KMS-11 (cell line): Measurements from ENCODE around the gene MED27.

ENCODE experiments used
- H2AFZ ChIP-seq: fragments of 200-600 bp; sonication (generic); 2 replicates; pipeline ENCODE4 v1.6.1; 2016; ENCODE audit warnings: antibody characterized with exemption, mixed run types, low read depth
- H3K27ac ChIP-seq: fragments of 200-600 bp; sonication (generic); 2 replicates; pipeline ENCODE4 v1.6.1; 2016; ENCODE audit warnings: mild to moderate bottlenecking, mixed run types
- H3K27me3 ChIP-seq: fragments of 200-600 bp; sonication (generic); 2 replicates; pipeline ENCODE4 v1.6.1; 2017; ENCODE audit warnings: mild to moderate bottlenecking, low read depth, mixed run types, moderate library complexity; ENCODE audit not compliant: insufficient read depth
- H3K36me3 ChIP-seq: fragments of 200-600 bp; sonication (generic); 2 replicates; pipeline ENCODE4 v1.6.1; 2017; ENCODE audit warnings: mild to moderate bottlenecking, mixed run types; ENCODE audit not compliant: insufficient read depth
- H3K4me1 ChIP-seq: fragments of 200-600 bp; sonication (generic); 2 replicates; pipeline ENCODE4 v1.6.1; 2016; ENCODE audit warnings: mild to moderate bottlenecking, low read depth, mixed run types; ENCODE audit not compliant: poor library complexity, severe bottlenecking
- H3K4me2 ChIP-seq: fragments of 200-600 bp; sonication (generic); 2 replicates; pipeline ENCODE4 v1.7.0; 2016; ENCODE audit warnings: mild to moderate bottlenecking, mixed run types
- H3K4me3 ChIP-seq: fragments of 200-600 bp; sonication (generic); IDR thresholded peaks from 2 replicates; pipeline ENCODE4 v1.6.1; 2017; ENCODE audit warnings: low read depth, low read length, mixed read lengths; ENCODE audit not compliant: insufficient read depth
- H3K79me2 ChIP-seq: fragments of 200-600 bp; sonication (generic); 2 replicates; pipeline ENCODE4 v1.6.1; 2016; ENCODE audit warnings: low read depth, mixed run types; ENCODE audit not compliant: insufficient read depth
- H3K9ac ChIP-seq: fragments of 200-600 bp; sonication (generic); 2 replicates; pipeline ENCODE4 v1.6.1; 2016; ENCODE audit warnings: mild to moderate bottlenecking, mixed run types
- H4K20me1 ChIP-seq: fragments of 200-600 bp; sonication (generic); 2 replicates; pipeline ENCODE4 v1.6.1; 2016; ENCODE audit warnings: mild to moderate bottlenecking, mixed run types; ENCODE audit not compliant: insufficient read depth
- TF ChIP-seq, protein P1 (sequence below): fragments of 200-600 bp; sonication (generic); conservative IDR thresholded peaks from 2 replicates; pipeline ENCODE4 v1.6.1; 2017; ENCODE audit warnings: low read depth, mild to moderate bottlenecking, antibody characterized with exemption, low read length, moderate library complexity, mixed read lengths

Gene MED27

DNA sequence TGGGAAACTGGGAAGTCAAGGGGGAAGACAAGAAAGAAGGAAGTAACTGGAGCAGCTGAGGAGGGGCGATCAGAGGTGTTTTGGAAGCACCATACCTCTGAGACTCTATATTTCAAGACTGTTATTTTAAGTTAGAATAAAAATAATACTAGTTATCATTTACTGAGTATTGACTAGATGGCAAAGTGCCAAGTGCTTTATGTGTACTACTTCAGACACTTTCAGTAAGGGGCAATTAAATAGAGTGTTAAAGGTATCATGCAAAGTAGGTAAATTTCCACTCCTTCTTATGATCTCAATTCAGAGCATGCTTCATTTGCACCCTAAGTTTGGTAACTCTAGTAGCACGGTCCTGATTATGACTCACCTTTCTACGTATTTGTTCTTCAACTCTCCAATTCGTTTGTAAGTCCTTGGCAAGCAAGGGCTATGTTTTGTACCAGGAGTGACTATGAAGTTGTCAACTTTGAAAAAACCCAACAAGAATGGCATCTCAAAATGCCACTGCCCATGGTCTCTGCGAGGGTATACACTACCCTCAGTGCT is 187.4 kb downstream of the MED27 start:
- TF ChIP-seq, protein P1, sequence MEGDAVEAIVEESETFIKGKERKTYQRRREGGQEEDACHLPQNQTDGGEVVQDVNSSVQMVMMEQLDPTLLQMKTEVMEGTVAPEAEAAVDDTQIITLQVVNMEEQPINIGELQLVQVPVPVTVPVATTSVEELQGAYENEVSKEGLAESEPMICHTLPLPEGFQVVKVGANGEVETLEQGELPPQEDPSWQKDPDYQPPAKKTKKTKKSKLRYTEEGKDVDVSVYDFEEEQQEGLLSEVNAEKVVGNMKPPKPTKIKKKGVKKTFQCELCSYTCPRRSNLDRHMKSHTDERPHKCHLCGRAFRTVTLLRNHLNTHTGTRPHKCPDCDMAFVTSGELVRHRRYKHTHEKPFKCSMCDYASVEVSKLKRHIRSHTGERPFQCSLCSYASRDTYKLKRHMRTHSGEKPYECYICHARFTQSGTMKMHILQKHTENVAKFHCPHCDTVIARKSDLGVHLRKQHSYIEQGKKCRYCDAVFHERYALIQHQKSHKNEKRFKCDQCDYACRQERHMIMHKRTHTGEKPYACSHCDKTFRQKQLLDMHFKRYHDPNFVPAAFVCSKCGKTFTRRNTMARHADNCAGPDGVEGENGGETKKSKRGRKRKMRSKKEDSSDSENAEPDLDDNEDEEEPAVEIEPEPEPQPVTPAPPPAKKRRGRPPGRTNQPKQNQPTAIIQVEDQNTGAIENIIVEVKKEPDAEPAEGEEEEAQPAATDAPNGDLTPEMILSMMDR, result no peak
- no peaks in the 10 kb centered on the region for H3K79me2 ChIP-seq
- no peak overlapping the region for H3K4me2 ChIP-seq
- no peak overlapping the region for H3K4me3 ChIP-seq
- H3K4me1 ChIP-seq, result peaks cover 23% of the 10 kb centered on the region
- 0 out of 2 replicates have a peak, but pooled peaks cover 3% of the 10 kb centered on the region for H3K36me3 ChIP-seq
- no peak overlapping the region for H3K27ac ChIP-seq
- H2AFZ ChIP-seq, result no peak overlapping the region
- no peak overlapping the region for H3K9ac ChIP-seq
- H4K20me1 ChIP-seq, result no peaks in the 10 kb centered on the region
- no peaks in the 10 kb centered on the region for H3K27me3 ChIP-seq

DNA sequence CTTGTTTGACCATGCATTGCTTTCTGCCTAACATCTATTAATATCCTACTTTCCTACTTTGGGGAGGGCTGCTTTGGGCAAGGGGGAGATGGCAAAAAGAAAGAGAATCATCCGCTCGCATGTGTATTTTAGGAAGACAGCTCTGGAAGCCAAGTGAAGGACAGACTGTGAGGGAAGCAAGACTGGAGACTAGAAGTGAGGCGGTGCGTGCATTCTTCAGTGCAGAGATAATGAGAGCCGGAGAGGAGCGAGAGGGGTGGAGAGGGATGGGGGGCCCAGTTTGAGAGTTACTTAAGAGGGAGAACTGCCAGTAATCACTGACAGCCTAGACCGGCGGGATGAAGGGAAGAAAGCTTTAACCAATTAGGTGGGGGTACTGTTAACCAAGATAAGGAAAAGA is 188.1 kb downstream of the MED27 start:
- Histone ChIP-seq H2AFZ (no peak overlapping the region), H3K79me2 (no peaks in the 10 kb centered on the region), H3K36me3 (0 out of 2 replicates have a peak, but pooled peaks cover 3% of the 10 kb centered on the region), H3K27ac (no peak overlapping the region), H3K4me2 (no peak overlapping the region), H3K27me3 (no peaks in the 10 kb centered on the region), H3K4me1 (peaks cover 30% of the 10 kb centered on the region), H3K4me3 (no peak overlapping the region), H4K20me1 (no peaks in the 10 kb centered on the region), H3K9ac (no peak overlapping the region)
- TF ChIP-seq, protein P1, result no peak

DNA sequence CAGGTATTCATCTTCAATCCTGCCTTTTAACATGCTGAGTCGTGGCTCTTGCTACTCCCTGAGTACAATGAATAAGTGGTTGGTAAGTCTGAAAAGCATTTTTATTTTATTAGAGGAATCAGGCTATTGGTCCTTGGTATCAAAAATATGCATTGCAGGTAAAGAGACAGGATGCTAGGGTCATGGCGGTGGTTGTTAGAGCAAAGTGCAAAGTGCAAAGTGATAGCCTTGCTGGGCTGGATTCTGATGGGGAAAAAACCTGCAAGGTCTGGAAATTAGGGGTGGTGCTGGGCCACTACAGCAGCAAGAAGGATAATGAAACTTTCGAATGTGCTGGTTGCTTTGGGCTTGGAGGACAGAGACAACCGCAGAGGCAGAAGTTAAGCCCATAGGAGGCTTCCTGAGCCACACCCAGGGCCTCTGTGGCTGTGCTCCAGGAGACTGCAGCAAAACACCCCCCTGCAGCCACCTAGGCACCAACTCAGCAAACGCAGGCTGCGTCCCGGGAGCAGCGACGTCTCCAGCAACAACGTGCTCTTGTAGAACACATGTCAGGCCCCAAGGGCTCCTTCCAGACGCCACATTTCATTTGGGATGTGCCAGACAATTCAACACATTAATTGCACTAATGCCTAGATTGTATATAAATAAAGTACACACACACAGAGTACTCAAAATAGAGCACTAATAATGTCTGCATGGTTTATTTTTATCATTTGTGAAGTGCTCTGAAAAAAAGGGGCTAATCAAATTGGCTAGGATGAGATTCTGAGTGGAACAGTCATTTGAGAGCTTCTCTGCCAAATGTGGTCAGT is 190.0 kb downstream of the MED27 start:
- Histone ChIP-seq H3K4me3 (no peak overlapping the region), H2AFZ (no peak overlapping the region), H3K9ac (no peak overlapping the region), H3K4me2 (no peak overlapping the region), H3K4me1 (peaks cover 34% of the 10 kb centered on the region), H3K79me2 (no peaks in the 10 kb centered on the region), H3K27me3 (no peaks in the 10 kb centered on the region), H4K20me1 (no peaks in the 10 kb centered on the region), H3K36me3 (0 out of 2 replicates have a peak, but pooled peaks cover 3% of the 10 kb centered on the region), H3K27ac (no peak overlapping the region)
- TF ChIP-seq, protein P1, result no peak

DNA sequence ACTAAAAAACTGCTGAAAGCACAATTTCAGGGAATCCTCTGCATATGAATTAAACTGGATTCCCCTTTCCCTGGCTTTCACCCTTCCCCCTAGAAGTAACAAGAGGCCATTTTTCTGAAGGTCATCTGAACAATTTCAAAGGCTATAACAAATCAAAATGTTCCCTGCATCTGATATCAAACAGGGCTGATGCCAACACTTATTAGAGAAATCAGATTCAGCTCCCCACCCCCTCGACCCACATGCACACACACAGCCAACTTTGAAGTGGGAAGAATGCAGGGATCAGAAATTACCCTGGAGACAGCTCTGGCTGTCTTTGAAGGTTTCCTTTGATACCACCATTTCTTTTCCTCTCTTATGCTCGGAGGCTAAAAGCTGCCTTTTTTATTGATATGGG is 190.7 kb downstream of the MED27 start:
- no peak overlapping the region for H3K4me2 ChIP-seq
- no peak overlapping the region for H3K27ac ChIP-seq
- 0 out of 2 replicates have a peak, but pooled peaks cover 3% of the 10 kb centered on the region for H3K36me3 ChIP-seq
- TF ChIP-seq, protein P1, result no peak
- no peak overlapping the region for H2AFZ ChIP-seq
- H3K27me3 ChIP-seq, result no peaks in the 10 kb centered on the region
- no peaks in the 10 kb centered on the region for H4K20me1 ChIP-seq
- no peak overlapping the region for H3K4me3 ChIP-seq
- no peak overlapping the region for H3K9ac ChIP-seq
- H3K4me1 ChIP-seq, result peaks cover 34% of the 10 kb centered on the region
- H3K79me2 ChIP-seq, result no peaks in the 10 kb centered on the region
